ENCODE results near the gene PCDHA12. TPM values are rescaled to one million over a fixed set of nuclear protein-coding genes. Genes with fewer than 3 reads are reported as not detected.
"Not testable (repeated sequence)": the region's sequence is repeated elsewhere in the genome, so short reads cannot be mapped to it uniquely, and the experiment has no call there.

Gene PCDHA12, protein sequence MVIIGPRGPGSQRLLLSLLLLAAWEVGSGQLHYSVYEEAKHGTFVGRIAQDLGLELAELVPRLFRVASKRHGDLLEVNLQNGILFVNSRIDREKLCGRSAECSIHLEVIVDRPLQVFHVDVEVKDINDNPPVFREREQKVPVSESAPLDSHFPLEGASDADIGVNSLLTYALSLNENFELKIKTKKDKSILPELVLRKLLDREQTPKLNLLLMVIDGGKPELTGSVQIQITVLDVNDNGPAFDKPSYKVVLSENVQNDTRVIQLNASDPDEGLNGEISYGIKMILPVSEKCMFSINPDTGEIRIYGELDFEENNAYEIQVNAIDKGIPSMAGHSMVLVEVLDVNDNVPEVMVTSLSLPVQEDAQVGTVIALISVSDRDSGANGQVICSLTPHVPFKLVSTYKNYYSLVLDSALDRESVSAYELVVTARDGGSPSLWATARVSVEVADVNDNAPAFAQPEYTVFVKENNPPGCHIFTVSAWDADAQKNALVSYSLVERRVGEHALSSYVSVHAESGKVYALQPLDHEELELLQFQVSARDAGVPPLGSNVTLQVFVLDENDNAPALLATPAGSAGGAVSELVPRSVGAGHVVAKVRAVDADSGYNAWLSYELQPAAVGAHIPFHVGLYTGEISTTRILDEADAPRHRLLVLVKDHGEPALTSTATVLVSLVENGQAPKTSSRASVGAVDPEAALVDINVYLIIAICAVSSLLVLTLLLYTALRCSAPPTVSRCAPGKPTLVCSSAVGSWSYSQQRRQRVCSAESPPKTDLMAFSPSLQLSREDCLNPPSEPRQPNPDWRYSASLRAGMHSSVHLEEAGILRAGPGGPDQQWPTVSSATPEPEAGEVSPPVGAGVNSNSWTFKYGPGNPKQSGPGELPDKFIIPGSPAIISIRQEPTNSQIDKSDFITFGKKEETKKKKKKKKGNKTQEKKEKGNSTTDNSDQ
- total RNA-seq (1 to 10 TPM in 2 of 7 donors, under 1 TPM in 5; 0.27 to 1.3 (median 0.56) TPM), polyA plus RNA-seq (under 1 TPM; 0.04 to 0.20 TPM)
- long read RNA-seq, donor 1 = 0 reads
- long read RNA-seq, donor 2 = 0 reads
- long read RNA-seq, donor 3, full-length matches to known transcripts = 1 of 1 reads
- long read RNA-seq, donor 3, partial matches to known transcripts = 0 of 1 reads
- long read RNA-seq, donor 3, other reads (novel, unspliced or antisense) = 0 of 1 reads

DNA sequence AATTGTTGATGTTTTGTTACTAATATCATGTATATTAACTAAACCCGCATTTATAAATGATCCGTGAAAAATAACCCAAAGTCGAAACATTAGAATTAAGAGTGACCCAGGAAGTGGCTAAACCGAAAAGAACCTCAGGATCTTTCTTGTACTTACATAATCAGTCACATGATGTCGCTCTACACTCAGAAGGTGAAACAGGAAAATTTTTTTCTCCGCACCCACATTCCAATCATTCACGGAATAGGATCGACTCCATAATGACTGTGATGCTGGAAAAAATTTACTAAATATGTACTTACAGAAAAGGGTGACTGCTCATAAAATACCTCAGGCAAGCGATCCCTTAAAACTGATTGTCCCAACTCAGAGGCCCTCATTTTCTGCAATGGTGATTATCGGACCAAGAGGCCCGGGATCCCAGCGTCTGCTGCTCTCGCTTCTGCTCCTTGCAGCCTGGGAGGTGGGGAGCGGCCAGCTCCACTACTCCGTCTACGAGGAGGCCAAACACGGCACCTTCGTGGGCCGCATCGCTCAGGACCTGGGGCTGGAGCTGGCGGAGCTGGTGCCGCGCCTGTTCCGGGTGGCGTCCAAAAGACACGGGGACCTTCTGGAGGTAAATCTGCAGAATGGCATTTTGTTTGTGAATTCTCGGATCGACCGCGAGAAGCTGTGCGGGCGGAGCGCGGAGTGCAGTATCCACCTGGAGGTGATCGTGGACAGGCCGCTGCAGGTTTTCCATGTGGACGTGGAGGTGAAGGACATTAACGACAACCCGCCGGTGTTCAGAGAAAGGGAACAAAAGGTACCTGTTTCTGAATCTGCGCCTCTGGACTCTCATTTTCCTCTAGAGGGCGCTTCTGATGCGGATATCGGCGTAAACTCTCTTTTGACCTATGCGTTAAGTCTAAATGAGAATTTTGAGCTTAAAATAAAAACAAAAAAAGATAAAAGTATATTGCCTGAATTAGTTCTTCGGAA lies at the start of gene PCDHA12:
TSS of gene PCDHA12 (plus strand) at position 224 of the 981 bp plus-strand sequence. CDS start at position 389, 165 bp downstream.
- TF ChIP-seq, protein P1, sequence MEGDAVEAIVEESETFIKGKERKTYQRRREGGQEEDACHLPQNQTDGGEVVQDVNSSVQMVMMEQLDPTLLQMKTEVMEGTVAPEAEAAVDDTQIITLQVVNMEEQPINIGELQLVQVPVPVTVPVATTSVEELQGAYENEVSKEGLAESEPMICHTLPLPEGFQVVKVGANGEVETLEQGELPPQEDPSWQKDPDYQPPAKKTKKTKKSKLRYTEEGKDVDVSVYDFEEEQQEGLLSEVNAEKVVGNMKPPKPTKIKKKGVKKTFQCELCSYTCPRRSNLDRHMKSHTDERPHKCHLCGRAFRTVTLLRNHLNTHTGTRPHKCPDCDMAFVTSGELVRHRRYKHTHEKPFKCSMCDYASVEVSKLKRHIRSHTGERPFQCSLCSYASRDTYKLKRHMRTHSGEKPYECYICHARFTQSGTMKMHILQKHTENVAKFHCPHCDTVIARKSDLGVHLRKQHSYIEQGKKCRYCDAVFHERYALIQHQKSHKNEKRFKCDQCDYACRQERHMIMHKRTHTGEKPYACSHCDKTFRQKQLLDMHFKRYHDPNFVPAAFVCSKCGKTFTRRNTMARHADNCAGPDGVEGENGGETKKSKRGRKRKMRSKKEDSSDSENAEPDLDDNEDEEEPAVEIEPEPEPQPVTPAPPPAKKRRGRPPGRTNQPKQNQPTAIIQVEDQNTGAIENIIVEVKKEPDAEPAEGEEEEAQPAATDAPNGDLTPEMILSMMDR (IDR thresholded peaks at IDR 0.05) = no peak
- no peak for TF ChIP-seq EP300 (IDR thresholded peaks at IDR 0.05)
- no peak for TF ChIP-seq POLR2A (IDR thresholded peaks at IDR 0.05)
- Histone ChIP-seq H3K27ac (no peak within 1 kb of the TSS), H3K36me3 (no peaks in the 10 kb centered on the region), H3K27me3 (no peaks in the 10 kb centered on the region), H3K9me3 (peaks cover 0 to 20% of the 10 kb centered on the region in 2 donors), H3K4me1 (ENCODE audit: insufficient read depth) (no peaks in the 10 kb centered on the region), H3K4me3 (no peak within 1 kb of the TSS)
- WGBS, 3 donors = 11 to 27% (median 16%) methylated on average over 45 to 47 of the region's 47 CpGs
- no peak for DNase-seq
- intact Hi-C loops (cut with DNase I) = no loop called here

DNA sequence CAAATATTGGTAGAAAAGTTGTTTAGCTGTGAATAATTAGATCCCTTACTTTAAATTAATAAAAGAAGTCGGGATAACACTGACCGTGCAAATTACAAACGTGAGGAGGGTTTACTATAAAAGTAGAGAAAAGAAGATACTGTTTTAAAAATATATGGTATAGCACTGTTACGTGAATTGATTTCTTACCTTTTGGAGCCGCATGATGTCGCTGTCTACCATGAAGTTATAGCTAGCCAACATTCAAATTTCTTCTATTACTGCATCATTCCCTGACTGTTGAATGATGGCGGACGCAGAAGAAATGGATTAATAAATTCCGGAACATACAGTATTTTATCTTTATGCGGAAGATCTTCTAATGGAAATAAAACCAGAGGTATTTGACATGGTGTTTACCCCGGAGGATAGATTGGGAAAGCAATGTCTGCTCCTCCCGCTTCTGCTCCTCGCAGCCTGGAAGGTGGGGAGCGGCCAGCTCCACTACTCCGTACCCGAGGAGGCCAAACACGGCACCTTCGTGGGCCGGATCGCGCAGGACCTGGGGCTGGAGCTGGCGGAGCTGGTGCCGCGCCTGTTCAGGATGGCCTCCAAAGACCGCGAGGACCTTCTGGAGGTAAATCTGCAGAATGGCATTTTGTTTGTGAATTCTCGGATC lies 47.3 kb upstream of the PCDHA12 start, which contains the start of gene PCDHA6:
TSS of gene PCDHA6 (plus strand) at position 257 of the 658 bp plus-strand sequence. CDS start at position 389, 132 bp downstream.
- intact Hi-C loops (cut with DNase I) = no loop called here
- DNase-seq = no peak
- no peaks in the 10 kb centered on the region for H3K27me3 ChIP-seq
- WGBS, 3 donors = 9 to 18% (median 16%) methylated on average over 27 of the region's 27 CpGs
- no peaks in the 10 kb centered on the region for H3K4me1 ChIP-seq (ENCODE audit: insufficient read depth)
- no peak within 1 kb of the TSS for H3K4me3 ChIP-seq
- peaks cover 0 to 19% of the 10 kb centered on the region in 2 donors for H3K9me3 ChIP-seq
- TF ChIP-seq, protein P1 (IDR thresholded peaks at IDR 0.05) = no peak
- TF ChIP-seq EP300 (IDR thresholded peaks at IDR 0.05) (no peak), POLR2A (IDR thresholded peaks at IDR 0.05) (no peak)
- H3K27ac ChIP-seq = no peak within 1 kb of the TSS
- no peaks in the 10 kb centered on the region for H3K36me3 ChIP-seq

DNA sequence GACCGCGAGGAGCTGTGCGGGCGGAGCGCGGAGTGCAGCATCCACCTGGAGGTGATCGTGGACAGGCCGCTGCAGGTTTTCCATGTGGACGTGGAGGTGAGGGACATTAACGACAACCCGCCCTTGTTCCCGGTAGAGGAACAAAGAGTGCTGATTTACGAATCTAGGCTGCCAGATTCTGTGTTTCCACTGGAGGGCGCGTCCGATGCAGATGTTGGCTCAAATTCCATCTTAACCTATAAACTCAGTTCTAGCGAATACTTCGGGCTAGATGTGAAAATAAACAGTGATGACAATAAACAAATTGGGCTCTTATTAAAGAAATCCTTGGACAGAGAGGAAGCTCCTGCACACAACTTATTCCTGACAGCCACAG lies 46.8 kb upstream of the PCDHA12 start:
- H3K4me1 ChIP-seq (ENCODE audit: insufficient read depth) = no peaks in the 10 kb centered on the region
- H3K36me3 ChIP-seq = no peaks in the 10 kb centered on the region
- H3K4me3 ChIP-seq = no peak overlapping the region
- TF ChIP-seq, protein P1 (IDR thresholded peaks at IDR 0.05) = no peak
- TF ChIP-seq EP300 (IDR thresholded peaks at IDR 0.05) (no peak), POLR2A (IDR thresholded peaks at IDR 0.05) (no peak)
- H3K27ac ChIP-seq = no peak overlapping the region
- DNase-seq = no peak
- intact Hi-C loops (cut with DNase I) = no loop called here
- peaks cover 0 to 17% of the 10 kb centered on the region in 2 donors for H3K9me3 ChIP-seq
- no peaks in the 10 kb centered on the region for H3K27me3 ChIP-seq
- WGBS, 3 donors = 11 to 26% (median 24%) methylated on average over 18 of the region's 18 CpGs

DNA sequence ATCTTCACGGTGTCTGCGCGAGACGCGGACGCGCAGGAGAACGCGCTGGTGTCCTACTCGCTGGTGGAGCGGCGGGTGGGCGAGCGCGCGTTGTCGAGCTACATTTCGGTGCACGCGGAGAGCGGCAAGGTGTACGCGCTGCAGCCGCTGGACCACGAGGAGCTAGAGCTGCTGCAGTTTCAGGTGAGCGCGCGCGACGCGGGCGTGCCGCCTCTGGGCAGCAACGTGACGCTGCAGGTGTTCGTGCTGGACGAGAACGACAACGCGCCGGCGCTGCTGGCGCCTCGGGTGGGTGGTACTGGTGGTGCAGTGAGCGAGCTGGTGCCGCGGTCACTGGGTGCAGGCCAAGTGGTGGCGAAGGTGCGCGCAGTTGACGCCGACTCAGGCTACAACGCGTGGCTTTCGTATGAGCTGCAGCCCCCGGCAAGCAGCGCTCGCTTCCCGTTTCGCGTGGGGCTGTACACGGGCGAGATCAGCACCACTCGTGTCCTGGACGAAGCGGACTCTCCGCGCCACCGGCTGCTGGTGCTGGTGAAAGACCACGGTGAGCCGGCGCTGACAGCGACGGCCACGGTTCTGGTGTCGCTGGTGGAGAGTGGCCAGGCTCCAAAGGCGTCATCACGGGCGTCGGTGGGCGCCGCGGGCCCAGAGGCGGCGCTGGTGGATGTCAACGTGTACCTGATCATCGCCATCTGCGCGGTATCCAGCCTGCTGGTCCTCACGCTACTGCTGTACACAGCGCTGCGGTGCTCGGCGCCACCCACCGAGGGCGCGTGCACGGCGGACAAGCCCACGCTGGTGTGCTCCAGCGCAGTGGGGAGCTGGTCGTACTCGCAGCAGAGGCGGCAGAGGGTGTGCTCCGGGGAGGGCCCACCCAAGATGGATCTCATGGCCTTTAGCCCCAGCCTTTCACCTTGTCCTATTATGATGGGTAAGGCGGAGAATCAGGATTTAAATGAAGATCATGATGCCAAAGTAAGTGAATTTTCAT lies 45.3 kb upstream of the PCDHA12 start:
- H3K4me1 ChIP-seq (ENCODE audit: insufficient read depth); H3K4me3 ChIP-seq; H3K36me3 ChIP-seq; DNase-seq; H3K27ac ChIP-seq; H3K27me3 ChIP-seq; intact Hi-C loops (cut with DNase I): not testable (repeated sequence)
- peaks cover 0 to 17% of the 10 kb centered on the region in 2 donors for H3K9me3 ChIP-seq
- 35 to 48% (median 42%) methylated on average over 85 to 106 of the region's 106 CpGs for WGBS, 3 donors
